Coronary artery (tissue), 2 donors: ENCODE measurements around the gene BRI3BP.

Source experiments
- DNase-seq: peaks from one replicate; pipeline ENCODE4 v3.0.0-alpha.2; 2017; ENCODE audit warnings: low spot score
- H3K27ac ChIP-seq, 2 donors: fragments of 200-600 bp; sonication (generic); one replicate each; pipeline ENCODE4 v1.5.1; 2016 to 2019
- H3K4me3 ChIP-seq: fragments of 200-600 bp; sonication (generic); 2 replicates; pipeline ENCODE4 v1.5.1; 2016; ENCODE audit warnings: mild to moderate bottlenecking, moderate library complexity
- TF ChIP-seq, protein P1 (sequence below): fragments of 200-600 bp; sonication (generic); IDR thresholded peaks from one replicate; pipeline ENCODE4 v1.5.1; 2019; ENCODE audit warnings: antibody characterized with exemption

BRI3BP gene

DNA sequence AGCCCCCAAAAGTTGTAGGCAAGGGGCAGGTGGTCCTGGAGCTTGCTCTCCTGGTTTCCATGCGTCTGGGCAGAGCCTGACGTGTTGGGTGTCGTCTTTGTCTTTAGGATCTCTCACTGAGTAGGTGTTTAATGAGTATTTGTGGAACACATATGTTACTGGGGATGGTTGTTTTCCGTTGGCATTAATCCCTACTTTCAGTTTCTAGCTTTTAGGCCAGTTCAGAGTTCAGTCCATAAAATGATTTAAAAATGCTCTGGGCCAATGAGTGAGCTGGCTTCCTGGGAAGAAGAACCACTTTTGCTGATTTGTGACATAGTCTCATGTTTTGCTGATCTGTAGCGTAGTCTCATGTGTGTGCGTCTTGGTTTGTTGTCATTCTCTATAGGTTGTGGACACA, 82.7 kb downstream of the BRI3BP start:
- TF ChIP-seq, protein P1, sequence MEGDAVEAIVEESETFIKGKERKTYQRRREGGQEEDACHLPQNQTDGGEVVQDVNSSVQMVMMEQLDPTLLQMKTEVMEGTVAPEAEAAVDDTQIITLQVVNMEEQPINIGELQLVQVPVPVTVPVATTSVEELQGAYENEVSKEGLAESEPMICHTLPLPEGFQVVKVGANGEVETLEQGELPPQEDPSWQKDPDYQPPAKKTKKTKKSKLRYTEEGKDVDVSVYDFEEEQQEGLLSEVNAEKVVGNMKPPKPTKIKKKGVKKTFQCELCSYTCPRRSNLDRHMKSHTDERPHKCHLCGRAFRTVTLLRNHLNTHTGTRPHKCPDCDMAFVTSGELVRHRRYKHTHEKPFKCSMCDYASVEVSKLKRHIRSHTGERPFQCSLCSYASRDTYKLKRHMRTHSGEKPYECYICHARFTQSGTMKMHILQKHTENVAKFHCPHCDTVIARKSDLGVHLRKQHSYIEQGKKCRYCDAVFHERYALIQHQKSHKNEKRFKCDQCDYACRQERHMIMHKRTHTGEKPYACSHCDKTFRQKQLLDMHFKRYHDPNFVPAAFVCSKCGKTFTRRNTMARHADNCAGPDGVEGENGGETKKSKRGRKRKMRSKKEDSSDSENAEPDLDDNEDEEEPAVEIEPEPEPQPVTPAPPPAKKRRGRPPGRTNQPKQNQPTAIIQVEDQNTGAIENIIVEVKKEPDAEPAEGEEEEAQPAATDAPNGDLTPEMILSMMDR = no peak
- H3K4me3 ChIP-seq = no peak overlapping the region
- DNase-seq = no peak
- H3K27ac ChIP-seq = no peak overlapping the region

DNA sequence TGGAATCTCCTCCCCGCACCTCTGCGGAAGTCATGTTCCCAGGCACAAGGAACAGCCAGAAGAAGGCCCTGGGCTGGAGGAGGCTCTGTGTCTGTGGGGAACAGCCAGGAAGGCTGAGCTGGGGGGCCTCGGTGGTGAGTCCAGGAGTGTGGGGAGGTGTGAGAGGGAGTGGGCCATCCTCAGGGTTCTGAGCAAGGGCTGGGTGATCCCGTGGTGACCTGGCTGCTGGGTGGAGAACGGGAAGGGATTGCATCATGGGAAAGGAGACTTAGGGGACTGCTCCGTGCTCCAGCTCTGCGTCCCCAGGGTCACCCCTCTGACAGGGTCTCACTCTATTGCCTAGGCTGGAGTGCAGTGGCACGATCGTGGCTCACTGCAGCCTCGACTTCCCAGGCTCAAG, 85.6 kb downstream of the BRI3BP start:
- DNase-seq = no peak
- TF ChIP-seq, protein P1 = no peak
- Histone ChIP-seq H3K4me3 (no peak overlapping the region), H3K27ac (peak overlapping the region in 1 of 2 donors; percentile 1)

DNA sequence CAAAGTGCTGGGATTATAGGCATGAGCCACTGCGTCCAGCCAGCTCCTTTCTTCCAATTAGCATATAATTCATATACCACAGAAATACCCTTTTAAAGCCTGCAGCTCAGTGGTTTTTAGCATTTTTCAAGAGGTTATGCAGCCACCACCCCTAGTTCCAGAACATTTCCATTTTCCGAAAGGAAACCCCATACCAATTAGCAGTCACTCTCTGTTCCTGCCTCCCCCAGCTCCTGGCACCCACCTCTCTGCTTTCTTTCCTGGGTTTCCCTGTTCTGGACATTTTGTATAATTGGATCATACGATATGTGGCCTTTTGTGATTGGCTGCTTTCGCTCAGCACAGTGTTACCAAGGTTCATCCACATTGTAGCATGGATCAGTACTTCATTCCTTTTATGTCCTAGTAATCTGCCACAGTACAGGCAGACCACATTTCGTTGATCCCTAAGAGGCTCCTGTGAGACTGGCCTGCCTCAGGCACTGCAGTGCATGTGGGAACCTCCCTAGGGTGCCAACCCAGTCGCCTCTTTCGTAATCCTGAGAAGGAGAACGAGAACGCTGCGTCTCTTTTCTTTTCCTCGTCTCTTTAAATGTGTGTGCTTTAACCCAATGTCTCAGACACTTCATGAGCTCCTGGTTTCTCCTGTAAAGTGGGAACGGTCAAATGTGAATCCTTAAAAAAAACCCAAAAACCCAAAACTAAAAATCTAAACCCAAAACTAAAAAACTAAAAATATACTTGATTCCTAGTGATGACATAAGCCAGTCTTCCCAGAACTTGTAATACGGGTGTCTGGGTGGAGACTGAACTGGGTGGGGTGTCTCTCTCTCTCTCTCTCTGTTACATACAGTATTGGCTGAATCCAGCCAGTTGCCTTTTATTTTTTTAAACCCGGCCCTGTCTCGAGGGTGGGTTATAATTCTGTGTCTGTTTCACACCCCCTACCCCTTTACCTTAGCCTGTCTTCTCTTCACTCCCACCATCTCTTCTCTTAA, 86.5 kb downstream of the BRI3BP start:
- TF ChIP-seq, protein P1 = no peak
- Histone ChIP-seq H3K27ac (peak overlapping the region in 1 of 2 donors; percentile 59), H3K4me3 (no peak overlapping the region)
- DNase-seq = no peak
